Aorta (tissue), 5 donors: ENCODE measurements around the gene GARIN5B. TPM values are rescaled to one million over a fixed set of nuclear protein-coding genes. Genes with fewer than 3 reads are reported as not detected.
"Not testable (repeated sequence)": the region's sequence is repeated elsewhere in the genome, so short reads cannot be mapped to it uniquely, and the experiment has no call there.

ENCODE experiments used
- ATAC-seq: fragments of 200-7000 bp; cut with Tn5 transposase; one replicate; pipeline ENCODE4 v1.9.1; 2022; ENCODE audit warnings: moderate library complexity; ENCODE audit not compliant: low FRiP score
- DNase-seq, 2 donors: peaks; one replicate each; pipeline ENCODE4 v3.0.0-alpha.2; 2020
- H3K27ac ChIP-seq, 2 donors: one replicate each; pipeline ENCODE4 v1.5.1; 2013; ENCODE audit warnings: low read length in 2 of 2, mild to moderate bottlenecking in 2 of 2, moderate library complexity in 2 of 2, control low read depth in 1 of 2, inconsistent platforms in 1 of 2, low read depth in 1 of 2
- H3K27me3 ChIP-seq, 2 donors: one replicate each; pipeline ENCODE4 v1.6.1; 2013; ENCODE audit warnings: control low read depth in 1 of 2, low read length in 1 of 2, mild to moderate bottlenecking in 1 of 2, moderate library complexity in 1 of 2; ENCODE audit not compliant: insufficient read depth in 2 of 2, control insufficient read depth in 1 of 2
- H3K36me3 ChIP-seq, 2 donors: one replicate each; pipeline ENCODE4 v1.6.1; 2013; ENCODE audit warnings: control low read depth in 1 of 2, low read length in 1 of 2, mild to moderate bottlenecking in 1 of 2; ENCODE audit not compliant: insufficient read depth in 2 of 2, control insufficient read depth in 1 of 2
- H3K4me1 ChIP-seq, 2 donors: one replicate each; pipeline ENCODE4 v1.6.1; 2013; ENCODE audit warnings: low read length in 2 of 2, control low read depth in 1 of 2, mild to moderate bottlenecking in 1 of 2, moderate library complexity in 1 of 2; ENCODE audit not compliant: insufficient read depth in 2 of 2, control insufficient read depth in 1 of 2
- H3K4me3 ChIP-seq, 2 donors: one replicate each; pipeline ENCODE4 v1.5.1; 2013; ENCODE audit warnings: low read length in 2 of 2, control low read depth in 1 of 2, mild to moderate bottlenecking in 1 of 2
- H3K9me3 ChIP-seq: one replicate; pipeline ENCODE4 v1.6.1; 2013; ENCODE audit warnings: mild to moderate bottlenecking, low read length; ENCODE audit not compliant: control insufficient read depth
- WGBS, 2 donors: extraction: QIAGEN DNeasy Blood & Tissue Kit; methylation state at CpG; one replicate each; pipeline ENCODE4 v1.1.7; 2013; 5-methylcytosine and 5-hydroxymethylcytosine counted together
- intact Hi-C, 2 donors: fragments of 100-400 bp; cut with DNase I; formaldehyde crosslinking; loops; one replicate each; pipeline versions ENCODE4 v1.14.2 to v1.15.0; 2022
- polyA plus RNA-seq, 2 donors: library from polyadenylated mRNA; stranded (reverse); fragments of 200-250 nt; gene quantifications; one replicate each; pipeline ENCODE4 v1.2.3, GENCODE V29; 2013
- total RNA-seq, 2 donors: library from RNA; stranded (reverse); fragmentation: NEBNext Ultra II Directional; extraction: Animal tissue kit (Norgen Biotek cat#: 25700); gene quantifications; one replicate each; pipeline ENCODE4 v1.2.1, GENCODE V29; 2021
- donor health status: healthy with polysubstance abuse.
- donor health status: Bipolar disorder and iron deficiency.
- donor health status: DM: no; HTN: no; CAD: no.
- donor health status: DM: no; HTN: no; CAD: no.
- donor health status: DM: yes; HTN: yes; CAD: no.

Gene GARIN5B
- total and polyA plus RNA-seq, 4 donors: not detected

GRCh38 chr19:55405638-55406037, 42.6 kb upstream of the GARIN5B start:
- H3K9me3 ChIP-seq: no peaks in the 10 kb centered on the region
- no peaks in the 10 kb centered on the region for H3K27me3 ChIP-seq
- no peaks in the 10 kb centered on the region for H3K36me3 ChIP-seq
- no peak overlapping the region for H3K27ac ChIP-seq
- intact Hi-C loops: no loop called here
- DNase-seq (no peak), ATAC-seq (no peak)
- peaks cover 0 to 2% of the 10 kb centered on the region in 2 donors for H3K4me1 ChIP-seq
- no peak overlapping the region for H3K4me3 ChIP-seq
- WGBS, 2 donors: 80 to 82% methylated on average over 5 of the region's 5 CpGs

- H3K36me3 ChIP-seq: no peaks in the 10 kb centered on the region
Measured at GRCh38 chr19:55402509-55402908, 39.4 kb upstream of the GARIN5B start.

GRCh38 chr19:55401390-55401789, 38.3 kb upstream of the GARIN5B start:
- DNase-seq, H3K27ac ChIP-seq, H3K4me1 ChIP-seq, intact Hi-C loops, H3K27me3 ChIP-seq, ATAC-seq, H3K4me3 ChIP-seq, H3K36me3 ChIP-seq, H3K9me3 ChIP-seq: not testable (repeated sequence)
- 88% methylated on average over 14 to 23 of the region's 28 CpGs for WGBS, 2 donors

More at GRCh38 chr19:55402509-55402908, 39.4 kb upstream of the GARIN5B start:
- Histone ChIP-seq H3K27ac (no peak overlapping the region), H3K4me3 (no peak overlapping the region), H3K27me3 (no peaks in the 10 kb centered on the region), H3K9me3 (no peaks in the 10 kb centered on the region), H3K4me1 (peaks cover 0 to 2% of the 10 kb centered on the region in 2 donors)
- intact Hi-C loops: no loop called here
- ATAC-seq (no peak), DNase-seq (no peak)
- 81 to 84% methylated on average over 2 of the region's 2 CpGs for WGBS, 2 donors

- no peaks in the 10 kb centered on the region for H3K36me3 ChIP-seq
- no peaks in the 10 kb centered on the region for H3K27me3 ChIP-seq
- no peaks in the 10 kb centered on the region for H3K4me1 ChIP-seq
- no peak for ATAC-seq
- H3K9me3 ChIP-seq: no peaks in the 10 kb centered on the region
- 72 to 76% methylated on average over 14 of the region's 14 CpGs for WGBS, 2 donors
- intact Hi-C loops: no loop called here
- no peak overlapping the region for H3K27ac ChIP-seq
- DNase-seq: no peak
- H3K4me3 ChIP-seq: no peak overlapping the region
Measured at GRCh38 chr19:55400281-55401087, 37.4 kb upstream of the GARIN5B start.

GRCh38 chr19:55398200-55398925, 35.3 kb upstream of the GARIN5B start:
- DNase-seq (no peak), ATAC-seq (no peak)
- H3K27ac ChIP-seq: no peak overlapping the region
- H3K36me3 ChIP-seq: no peaks in the 10 kb centered on the region
- no peaks in the 10 kb centered on the region for H3K27me3 ChIP-seq
- no peaks in the 10 kb centered on the region for H3K4me1 ChIP-seq
- no peak overlapping the region for H3K4me3 ChIP-seq
- intact Hi-C loops: no loop called here
- no peaks in the 10 kb centered on the region for H3K9me3 ChIP-seq
- WGBS, 2 donors: 80 to 82% methylated on average over 12 of the region's 12 CpGs

GRCh38 chr19:55392820-55393761, 30.0 kb upstream of the GARIN5B start:
- Histone ChIP-seq H3K9me3 (no peaks in the 10 kb centered on the region), H3K36me3 (no peaks in the 10 kb centered on the region), H3K27ac (no peak overlapping the region), H3K27me3 (no peaks in the 10 kb centered on the region), H3K4me3 (no peak overlapping the region), H3K4me1 (no peaks in the 10 kb centered on the region)
- ATAC-seq (no peak), DNase-seq (no peak)
- intact Hi-C loops: no loop called here
- 61 to 65% methylated on average over 18 of the region's 18 CpGs for WGBS, 2 donors

GRCh38 chr19:55391702-55392615, 28.9 kb upstream of the GARIN5B start:
- Histone ChIP-seq H3K4me3 (no peak overlapping the region), H3K27ac (no peak overlapping the region), H3K9me3 (no peaks in the 10 kb centered on the region), H3K4me1 (no peaks in the 10 kb centered on the region), H3K27me3 (no peaks in the 10 kb centered on the region), H3K36me3 (no peaks in the 10 kb centered on the region)
- no peak for ATAC-seq
- no peak for DNase-seq
- WGBS, 2 donors: 69 to 72% methylated on average over 18 of the region's 18 CpGs
- intact Hi-C loops: no loop called here
